HCEC 1CT (cell line): ENCODE measurements around the gene GLI1.
"Not testable (repeated sequence)": the region's sequence is repeated elsewhere in the genome, so short reads cannot be mapped to it uniquely, and the experiment has no call there.

Experiments used
- DNase-seq: peaks from one replicate; pipeline ENCODE4 v3.0.0-alpha.2; 2017

Gene GLI1

GRCh38 chr12:57459750-57460467 lies at the start of gene GLI1:
GLI1 (plus strand) TSS chr12:57459785; CDS start chr12:57463692, 3,907 bp downstream.
- peak; percentile 35 for DNase-seq

- no peak for DNase-seq
Observed at GRCh38 chr12:57410534-57410933, 49.1 kb upstream of the GLI1 start.

GRCh38 chr12:57414160-57414559 lies 45.4 kb upstream of the GLI1 start:
- DNase-seq = not testable (repeated sequence)

GRCh38 chr12:57415088-57415487 lies 44.5 kb upstream of the GLI1 start:
- DNase-seq = no peak

GRCh38 chr12:57416039-57416996 lies 43.3 kb upstream of the GLI1 start:
- DNase-seq = peak; percentile 50

GRCh38 chr12:57418255-57418654 lies 41.3 kb upstream of the GLI1 start:
- no peak for DNase-seq

GRCh38 chr12:57419495-57419894 lies 40.1 kb upstream of the GLI1 start:
- DNase-seq = no peak

GRCh38 chr12:57420482-57420881 lies 39.1 kb upstream of the GLI1 start:
- no peak for DNase-seq

- DNase-seq = not testable (repeated sequence)
Observed at GRCh38 chr12:57426948-57427347, 32.6 kb upstream of the GLI1 start.

GRCh38 chr12:57428965-57429364 lies 30.6 kb upstream of the GLI1 start:
- DNase-seq = no peak

- DNase-seq = peak; percentile 11
Observed at GRCh38 chr12:57429473-57430111, 30.0 kb upstream of the GLI1 start.

GRCh38 chr12:57430112-57430930 lies 29.3 kb upstream of the GLI1 start:
- peak; percentile 22 for DNase-seq

- DNase-seq = peak; percentile 96
Observed at GRCh38 chr12:57430931-57431566, 28.5 kb upstream of the GLI1 start, which contains the start of gene R3HDM2. R3HDM2 (minus strand) TSS chr12:57431043; CDS start chr12:57310428, 120,615 bp downstream.

- no peak for DNase-seq
Observed at GRCh38 chr12:57431654-57432188, 27.9 kb upstream of the GLI1 start.

- DNase-seq = no peak
Observed at GRCh38 chr12:57433370-57433769, 26.2 kb upstream of the GLI1 start.

- no peak for DNase-seq
Observed at GRCh38 chr12:57434517-57435223, 24.9 kb upstream of the GLI1 start, which contains the start of gene INHBC. INHBC (plus strand) TSS chr12:57434784; CDS start chr12:57434887, 103 bp downstream.

- no peak for DNase-seq
Observed at GRCh38 chr12:57435293-57435692, 24.3 kb upstream of the GLI1 start.

- DNase-seq = no peak
Observed at GRCh38 chr12:57438400-57438799, 21.2 kb upstream of the GLI1 start.

- no peak for DNase-seq
Observed at GRCh38 chr12:57439762-57440266, 19.8 kb upstream of the GLI1 start.

GRCh38 chr12:57441393-57441792 lies 18.2 kb upstream of the GLI1 start:
- DNase-seq = not testable (repeated sequence)
